ENCODE results near the gene KMT2D.

The KMT2D gene

DNA sequence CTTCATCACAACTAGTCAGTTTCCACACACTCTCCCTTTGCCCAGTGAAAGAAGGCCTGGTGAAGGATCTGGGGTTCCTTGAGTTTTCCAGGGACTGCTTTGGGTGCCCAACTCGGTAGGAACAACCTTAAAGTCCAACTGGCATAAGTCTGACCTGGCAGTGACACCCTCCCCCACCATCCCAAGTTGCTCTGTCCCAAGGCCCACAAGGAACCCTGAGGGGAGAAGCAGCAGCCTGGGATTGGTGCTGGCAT lies 1.6 kb downstream of the KMT2D start:
- Histone ChIP-seq H3K9ac (ENCODE audit: insufficient read length) (peak overlapping the region; percentile 98), H3K4me3 (peak overlapping the region; percentile 95), H3K27ac (0 out of 2 replicates have a peak overlapping the region, but pooled peaks have one; percentile 97), H3K9me3 (ENCODE audit: low read depth, low read length) (no peaks in the 10 kb centered on the region), H3K36me3 (ENCODE audit: insufficient read depth, low read length) (peaks cover 18% of the 10 kb centered on the region)
- no peak for DNase-seq (ENCODE audit: low read depth, low spot score)
- no peak for TF ChIP-seq FOXP2 (optimal IDR thresholded peaks at IDR 0.05; ENCODE audit: control extremely low read depth, extremely low read length, insufficient read depth)
- no peak for TF ChIP-seq POLR2AphosphoS5 (IDR thresholded peaks at IDR 0.05; ENCODE audit: borderline replicate concordance, low read depth, low read length)
- TF ChIP-seq EZH2 (IDR thresholded peaks at IDR 0.05) = no peak

GRCh38 chr12:49058366-49059044 lies 2.1 kb downstream of the KMT2D start:
- no peak overlapping the region for H3K27ac ChIP-seq
- DNase-seq (ENCODE audit: low read depth, low spot score) = no peak
- H3K4me3 ChIP-seq = peak overlapping the region; percentile 95
- peaks cover 23% of the 10 kb centered on the region for H3K36me3 ChIP-seq (ENCODE audit: insufficient read depth, low read length)
- TF ChIP-seq FOXP2 (optimal IDR thresholded peaks at IDR 0.05; ENCODE audit: control extremely low read depth, extremely low read length, insufficient read depth) (no peak), POLR2AphosphoS5 (IDR thresholded peaks at IDR 0.05; ENCODE audit: borderline replicate concordance, low read depth, low read length) (no peak), EZH2 (IDR thresholded peaks at IDR 0.05) (no peak)
- no peaks in the 10 kb centered on the region for H3K9me3 ChIP-seq (ENCODE audit: low read depth, low read length)
- peak overlapping the region; percentile 98 for H3K9ac ChIP-seq (ENCODE audit: insufficient read length)

DNA sequence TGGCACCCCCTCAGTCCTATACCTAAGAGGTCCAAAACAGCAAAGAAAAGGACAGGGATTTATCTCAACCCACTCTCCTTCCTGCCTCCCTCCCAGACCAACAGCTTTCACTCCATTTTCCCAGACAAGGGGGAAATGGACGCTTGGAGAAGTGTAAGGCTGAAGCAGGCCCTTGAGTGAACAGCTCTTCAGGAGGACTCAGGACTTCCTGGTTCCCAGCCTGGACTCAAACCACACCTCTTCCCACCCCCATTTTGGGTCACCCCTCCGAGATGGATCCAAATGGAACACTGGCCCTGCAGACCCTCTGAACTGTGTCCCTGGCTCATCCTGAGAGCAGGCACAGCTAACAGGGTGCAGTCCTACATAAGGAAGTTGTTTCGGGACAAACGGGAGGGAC lies 2.7 kb downstream of the KMT2D start:
- Histone ChIP-seq H3K27ac (no peak overlapping the region; the same call in 1 of the 2 replicates), H3K9ac (ENCODE audit: insufficient read length) (peak overlapping the region; percentile 98), H3K4me3 (peak overlapping the region; percentile 95), H3K9me3 (ENCODE audit: low read depth, low read length) (no peaks in the 10 kb centered on the region), H3K36me3 (ENCODE audit: insufficient read depth, low read length) (peaks cover 29% of the 10 kb centered on the region)
- TF ChIP-seq FOXP2 (optimal IDR thresholded peaks at IDR 0.05; ENCODE audit: control extremely low read depth, extremely low read length, insufficient read depth) (no peak), EZH2 (IDR thresholded peaks at IDR 0.05) (no peak), POLR2AphosphoS5 (IDR thresholded peaks at IDR 0.05; ENCODE audit: borderline replicate concordance, low read depth, low read length) (no peak)
- no peak for DNase-seq (ENCODE audit: low read depth, low spot score)

- Histone ChIP-seq H3K4me3 (peak overlapping the region; percentile 95), H3K9me3 (ENCODE audit: low read depth, low read length) (no peaks in the 10 kb centered on the region), H3K9ac (ENCODE audit: insufficient read length) (peak overlapping the region; percentile 98), H3K27ac (peak overlapping the region; percentile 84), H3K36me3 (ENCODE audit: insufficient read depth, low read length) (peaks cover 46% of the 10 kb centered on the region)
- TF ChIP-seq FOXP2 (optimal IDR thresholded peaks at IDR 0.05; ENCODE audit: control extremely low read depth, extremely low read length, insufficient read depth) (peak; percentile 38), EZH2 (IDR thresholded peaks at IDR 0.05) (no peak), POLR2AphosphoS5 (IDR thresholded peaks at IDR 0.05; ENCODE audit: borderline replicate concordance, low read depth, low read length) (no peak)
- DNase-seq (ENCODE audit: low read depth, low spot score) = peak; percentile 62
Observed at GRCh38 chr12:49055978-49056754, 4.4 kb downstream of the KMT2D start.

GRCh38 chr12:49055092-49055491 lies 5.5 kb downstream of the KMT2D start:
- DNase-seq (ENCODE audit: low read depth, low spot score) = no peak
- TF ChIP-seq EZH2 (IDR thresholded peaks at IDR 0.05) = no peak
- TF ChIP-seq POLR2AphosphoS5 (IDR thresholded peaks at IDR 0.05; ENCODE audit: borderline replicate concordance, low read depth, low read length) = no peak
- no peak for TF ChIP-seq FOXP2 (optimal IDR thresholded peaks at IDR 0.05; ENCODE audit: control extremely low read depth, extremely low read length, insufficient read depth)
- H3K4me3 ChIP-seq = no peak overlapping the region
- no peak overlapping the region for H3K9ac ChIP-seq (ENCODE audit: insufficient read length)
- H3K36me3 ChIP-seq (ENCODE audit: insufficient read depth, low read length) = peaks cover 57% of the 10 kb centered on the region
- no peaks in the 10 kb centered on the region for H3K9me3 ChIP-seq (ENCODE audit: low read depth, low read length)
- H3K27ac ChIP-seq = no peak overlapping the region

DNA sequence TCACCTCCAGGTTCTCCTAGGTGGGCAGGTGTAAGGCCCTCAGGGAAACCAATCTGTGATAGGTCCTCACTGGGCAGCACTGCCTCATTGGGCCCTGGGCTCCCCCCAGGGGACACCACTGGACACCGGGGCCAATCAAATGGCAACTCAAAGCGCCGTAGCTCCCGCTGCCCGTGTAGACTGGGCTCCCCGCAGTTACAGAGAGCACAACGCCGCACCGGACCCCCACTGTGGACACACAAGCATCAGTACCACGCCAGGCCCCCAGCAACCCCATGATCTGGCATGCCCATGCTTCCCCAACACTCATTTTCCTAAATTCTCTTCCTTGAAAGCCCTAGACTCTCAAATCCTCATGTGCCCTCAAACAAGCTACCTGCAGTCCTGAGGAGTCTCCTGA lies 6.1 kb downstream of the KMT2D start:
- Histone ChIP-seq H3K9ac (ENCODE audit: insufficient read length) (no peak overlapping the region), H3K4me3 (no peak overlapping the region), H3K36me3 (ENCODE audit: insufficient read depth, low read length) (peaks cover 63% of the 10 kb centered on the region), H3K27ac (no peak overlapping the region), H3K9me3 (ENCODE audit: low read depth, low read length) (no peaks in the 10 kb centered on the region)
- TF ChIP-seq POLR2AphosphoS5 (IDR thresholded peaks at IDR 0.05; ENCODE audit: borderline replicate concordance, low read depth, low read length) (no peak), FOXP2 (optimal IDR thresholded peaks at IDR 0.05; ENCODE audit: control extremely low read depth, extremely low read length, insufficient read depth) (no peak), EZH2 (IDR thresholded peaks at IDR 0.05) (no peak)
- no peak for DNase-seq (ENCODE audit: low read depth, low spot score)

GRCh38 chr12:49054096-49054495 lies 6.5 kb downstream of the KMT2D start:
- no peak for TF ChIP-seq FOXP2 (optimal IDR thresholded peaks at IDR 0.05; ENCODE audit: control extremely low read depth, extremely low read length, insufficient read depth)
- no peak for TF ChIP-seq POLR2AphosphoS5 (IDR thresholded peaks at IDR 0.05; ENCODE audit: borderline replicate concordance, low read depth, low read length)

DNA sequence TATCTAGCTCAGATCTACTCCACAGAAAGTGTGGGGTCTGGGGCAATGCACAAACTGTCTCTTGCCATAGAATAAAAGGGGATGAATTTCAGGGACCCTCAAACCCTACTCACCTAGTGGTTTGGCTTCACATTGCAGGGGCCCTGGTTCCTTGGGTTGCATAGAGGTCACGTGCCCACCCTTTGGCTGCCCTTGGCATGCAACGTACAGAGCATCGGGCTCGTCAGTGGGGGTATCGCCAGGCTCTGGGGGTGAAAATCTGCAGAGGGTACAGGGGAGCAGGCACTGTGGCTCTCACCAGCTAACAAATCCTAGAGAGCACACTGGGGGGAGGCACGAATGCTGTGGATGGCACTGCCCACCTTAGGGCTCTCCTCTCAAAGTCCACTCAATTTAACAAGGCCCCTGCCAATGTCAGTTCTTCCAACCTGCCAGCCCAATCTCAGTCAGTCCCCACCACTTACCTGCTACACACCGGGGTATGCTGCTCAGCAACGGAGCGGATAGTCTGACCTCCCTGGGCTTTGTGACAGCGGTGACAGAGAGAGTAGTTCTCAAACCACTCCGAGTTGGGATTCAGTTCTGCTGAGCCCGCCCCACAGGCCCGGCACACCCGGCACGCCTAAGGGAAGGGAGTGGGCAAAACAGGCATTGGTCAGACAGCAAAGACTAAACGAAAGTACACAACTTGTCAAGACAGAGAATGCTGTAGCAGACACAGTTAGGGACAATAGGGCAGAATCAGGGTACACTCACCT lies 8.0 kb downstream of the KMT2D start:
- H3K9me3 ChIP-seq (ENCODE audit: low read depth, low read length) = no peaks in the 10 kb centered on the region
- no peak for DNase-seq (ENCODE audit: low read depth, low spot score)
- no peak overlapping the region for H3K27ac ChIP-seq
- H3K9ac ChIP-seq (ENCODE audit: insufficient read length) = no peak overlapping the region
- no peak overlapping the region for H3K4me3 ChIP-seq
- TF ChIP-seq EZH2 (IDR thresholded peaks at IDR 0.05) = no peak
- TF ChIP-seq FOXP2 (optimal IDR thresholded peaks at IDR 0.05; ENCODE audit: control extremely low read depth, extremely low read length, insufficient read depth) = no peak
- TF ChIP-seq POLR2AphosphoS5 (IDR thresholded peaks at IDR 0.05; ENCODE audit: borderline replicate concordance, low read depth, low read length) = no peak
- peaks cover 82% of the 10 kb centered on the region for H3K36me3 ChIP-seq (ENCODE audit: insufficient read depth, low read length)

More at GRCh38 chr12:49054096-49054495, 6.5 kb downstream of the KMT2D start:
- no peak for DNase-seq (ENCODE audit: low read depth, low spot score)
- no peak overlapping the region for H3K27ac ChIP-seq
- no peaks in the 10 kb centered on the region for H3K9me3 ChIP-seq (ENCODE audit: low read depth, low read length)
- no peak overlapping the region for H3K9ac ChIP-seq (ENCODE audit: insufficient read length)
- peaks cover 67% of the 10 kb centered on the region for H3K36me3 ChIP-seq (ENCODE audit: insufficient read depth, low read length)
- no peak overlapping the region for H3K4me3 ChIP-seq

Measured in SK-N-MC (cell line).